ENCODE measurements around the gene ERN1. TPM values are rescaled to one million over a fixed set of nuclear protein-coding genes. Genes with fewer than 3 reads are reported as not detected.

ERN1 gene
- total and polyA plus RNA-seq, 2 of the 13 experiments (the other 11 are each of a cell fraction or from before 2014, with no cell fraction given): 6.0 to 12.7 TPM

- TF ChIP-seq PRDM10 (CRISPR knock-in tag; IDR thresholded peaks at IDR 0.05; ENCODE audit: low read depth) (peak; percentile 59; the same call in 1 of the 2 replicates), GABPA (IDR thresholded peaks at IDR 0.05; ENCODE audit: low read depth, low read length) (no peak), GABPA (CRISPR knock-in tag; IDR thresholded peaks at IDR 0.05; ENCODE audit: low read depth) (0 out of 2 replicates have a peak, but pooled peaks have one; percentile 33), ZBTB37 (CRISPR knock-in tag; IDR thresholded peaks at IDR 0.05) (0 out of 2 replicates have a peak, but pooled peaks have one; percentile 44), AFF4 (CRISPR knock-in tag; IDR thresholded peaks at IDR 0.05) (no peak), BRD4 (CRISPR knock-in tag; IDR thresholded peaks at IDR 0.05) (peak; percentile 45; the same call in 1 of the 2 replicates), NFRKB (IDR thresholded peaks at IDR 0.05) (no peak), HCFC1 (IDR thresholded peaks at IDR 0.05; ENCODE audit: low read depth, low read length) (no peak), ZNF136 (CRISPR knock-in tag; IDR thresholded peaks at IDR 0.05; ENCODE audit: low read depth) (0 out of 2 replicates have a peak, but pooled peaks have one; percentile 57), GMEB2 (CRISPR knock-in tag; IDR thresholded peaks at IDR 0.05; ENCODE audit: low read depth) (no peak), ZNF770 (CRISPR knock-in tag; IDR thresholded peaks at IDR 0.05) (peak; percentile 78), ZC3H13 (CRISPR knock-in tag; IDR thresholded peaks at IDR 0.05) (no peak), RFX5 (IDR thresholded peaks at IDR 0.05; ENCODE audit: low read depth, low read length) (no peak), ZBTB42 (CRISPR knock-in tag; IDR thresholded peaks at IDR 0.05) (no peak), ZNF713 (CRISPR knock-in tag; IDR thresholded peaks at IDR 0.05) (no peak), MBNL3 (CRISPR knock-in tag; conservative IDR thresholded peaks at IDR 0.05) (no peak)
Observed at GRCh38 chr17:64155751-64156544, 26.0 kb upstream of the ERN1 start (continued).

All from HepG2 (cell line).